GM23338 (cell line): ENCODE measurements around the gene MED12L. TPM values are rescaled to one million over a fixed set of nuclear protein-coding genes. Genes with fewer than 3 reads are reported as not detected.

Experiments
- ATAC-seq: fragments of 200-7000 bp; cut with Tn5 transposase; 3 replicates; pipeline ENCODE4 v1.9.1; 2020
- DNase-seq: peaks from one replicate; pipeline ENCODE4 v3.0.0-alpha.2; 2015; ENCODE audit warnings: low spot score
- H2AFZ ChIP-seq: fragments of 200-600 bp; sonication (generic); 2 replicates; pipeline ENCODE4 v1.8.0; 2016; ENCODE audit warnings: antibody characterized with exemption, mild to moderate bottlenecking, moderate library complexity
- H3F3A ChIP-seq: fragments of 200-600 bp; sonication (generic); replicated peaks from 2 replicates; pipeline ENCODE4 v1.8.0; 2017; ENCODE audit warnings: antibody characterized with exemption, mixed run types, low read depth
- H3K27ac ChIP-seq: fragments of 200-600 bp; sonication (generic); 2 replicates; pipeline ENCODE4 v1.6.1; 2016; ENCODE audit warnings: low read depth
- H3K27me3 ChIP-seq: fragments of 200-600 bp; sonication (generic); 2 replicates; pipeline ENCODE4 v1.8.0; 2016; ENCODE audit warnings: mild to moderate bottlenecking, mixed run types, moderate library complexity; ENCODE audit not compliant: insufficient read depth
- H3K36me3 ChIP-seq: fragments of 200-600 bp; sonication (generic); 2 replicates; pipeline ENCODE4 v1.8.0; 2016; ENCODE audit warnings: mild to moderate bottlenecking; ENCODE audit not compliant: insufficient read depth
- H3K4me1 ChIP-seq: fragments of 200-600 bp; sonication (generic); 2 replicates; pipeline ENCODE4 v1.8.0; 2016; ENCODE audit warnings: mild to moderate bottlenecking, moderate library complexity; ENCODE audit not compliant: insufficient read depth
- H3K4me2 ChIP-seq: fragments of 200-600 bp; sonication (generic); 2 replicates; pipeline ENCODE4 v1.7.1; 2017; ENCODE audit warnings: mixed run types
- H3K4me3 ChIP-seq: fragments of 200-600 bp; sonication (generic); 2 replicates; pipeline ENCODE4 v1.6.1; 2016; ENCODE audit warnings: mixed run types
- H3K79me2 ChIP-seq: fragments of 200-600 bp; sonication (generic); replicated peaks from 2 replicates; pipeline ENCODE4 v1.8.0; 2017; ENCODE audit warnings: mild to moderate bottlenecking; ENCODE audit not compliant: insufficient read depth
- H3K9me2 ChIP-seq: fragments of 200-600 bp; sonication (generic); 2 replicates; pipeline ENCODE4 v1.8.0; 2017; ENCODE audit not compliant: insufficient read depth
- H4K20me1 ChIP-seq: fragments of 200-600 bp; sonication (generic); replicated peaks from 2 replicates; pipeline ENCODE4 v1.8.0; 2017; ENCODE audit warnings: mild to moderate bottlenecking; ENCODE audit not compliant: insufficient read depth
- H3K27ac Mint-ChIP-seq: 2 replicates; pipeline ENCODE4 v1.8.0; 2020; ENCODE audit warnings: inconsistent platforms, mild to moderate bottlenecking, moderate library complexity, mixed read lengths
- H3K27me3 Mint-ChIP-seq: 3 replicates; pipeline ENCODE4 v1.8.0; 2022; ENCODE audit warnings: low read depth, mild to moderate bottlenecking, moderate library complexity, mixed read lengths, inconsistent platforms; ENCODE audit not compliant: insufficient read depth, poor library complexity
- H3K36me3 Mint-ChIP-seq: 3 replicates; pipeline ENCODE4 v1.8.0; 2021; ENCODE audit warnings: low read depth, mild to moderate bottlenecking, inconsistent platforms, moderate library complexity, mixed read lengths
- H3K4me1 Mint-ChIP-seq: 3 replicates; pipeline ENCODE4 v1.8.0; 2020; ENCODE audit warnings: mild to moderate bottlenecking, inconsistent platforms, mixed read lengths
- H3K4me3 Mint-ChIP-seq: 3 replicates; pipeline ENCODE4 v1.8.0; 2021; ENCODE audit warnings: moderate library complexity, mild to moderate bottlenecking, inconsistent platforms, mixed read lengths
- H3K9me3 Mint-ChIP-seq: 3 replicates; pipeline ENCODE4 v1.8.0; 2020; ENCODE audit warnings: moderate library complexity, mild to moderate bottlenecking, inconsistent platforms, mixed read lengths
- CREB1 ChIP-seq: fragments of 250-450 bp; sonication (Bioruptor Pico); IDR thresholded peaks from 2 replicates; pipeline ENCODE4 v1.5.0; 2020; ENCODE audit warnings: low read depth, mild to moderate bottlenecking, moderate library complexity
- CTCF ChIP-seq, 2 experiments: fragments of 200-600 bp in 1 of 2; sonication (generic) in 1 of 2; conservative IDR thresholded peaks; 2 replicates each; pipeline versions ENCODE4 v1.5.1 to v1.6.1; 2016 to 2017; ENCODE audit warnings: antibody characterized with exemption in 2 of 2, low read depth in 2 of 2, mild to moderate bottlenecking in 2 of 2, moderate library complexity in 1 of 2
- ETS1 ChIP-seq: IDR thresholded peaks from 2 replicates; pipeline ENCODE4 v1.6.1; 2016; ENCODE audit warnings: antibody characterized with exemption
- EZH2 ChIP-seq: fragments of 200-600 bp; sonication (generic); IDR thresholded peaks from one replicate; pipeline ENCODE4 v1.8.0; 2017; ENCODE audit warnings: antibody characterized with exemption, mild to moderate bottlenecking, low read depth; ENCODE audit not compliant: unreplicated experiment
- JUNB ChIP-seq: IDR thresholded peaks from one replicate; pipeline ENCODE4 v1.6.1; 2016; ENCODE audit warnings: antibody characterized with exemption; ENCODE audit not compliant: unreplicated experiment
- NANOG ChIP-seq: IDR thresholded peaks from 2 replicates; pipeline ENCODE4 v1.6.1; 2016; ENCODE audit warnings: antibody characterized with exemption, borderline replicate concordance
- POLR2AphosphoS5 ChIP-seq: IDR thresholded peaks from 2 replicates; pipeline ENCODE4 v1.6.1; 2016; ENCODE audit warnings: antibody characterized with exemption, low read depth
- REST ChIP-seq: IDR thresholded peaks from one replicate; pipeline ENCODE4 v1.6.1; 2018; ENCODE audit warnings: antibody characterized with exemption; ENCODE audit not compliant: unreplicated experiment
- STAT1 ChIP-seq: IDR thresholded peaks from one replicate; pipeline ENCODE4 v1.6.1; 2016; ENCODE audit warnings: antibody characterized with exemption; ENCODE audit not compliant: unreplicated experiment
- ZNF114 ChIP-seq: fragments of 250-450 bp; sonication (Bioruptor Pico); IDR thresholded peaks from 2 replicates; pipeline ENCODE4 v1.5.0; 2020; ENCODE audit warnings: mild to moderate bottlenecking, moderate library complexity
- ZNF331 ChIP-seq: fragments of 250-450 bp; sonication (Bioruptor Pico); IDR thresholded peaks from 2 replicates; pipeline ENCODE4 v1.5.0; 2020; ENCODE audit warnings: low read depth, mild to moderate bottlenecking, moderate library complexity
- polyA plus RNA-seq: library from polyadenylated mRNA; unstranded; fragments of >200 nt; fragmentation: Nextera tagmentation; extraction: Ambion mirVana; gene quantifications from 2 replicates; pipeline ENCODE4 v1.2.1, GENCODE V29; 2016
- total RNA-seq: library from RNA; depleted of rRNA; stranded (reverse); fragments of >200 nt; shearing (Covaris generic); gene quantifications from 2 replicates; pipeline ENCODE4 v1.2.3, GENCODE V29; 2014

Gene MED12L
- total and polyA plus RNA-seq, 2 experiments from 2014 or later = 5.7 to 25.0 TPM

GRCh38 chr3:151372063-151372820 is 286.8 kb downstream of the MED12L start:
- H3K4me3 ChIP-seq = no peak overlapping the region
- H3F3A ChIP-seq = no peaks in the 10 kb centered on the region
- Mint-ChIP-seq H3K9me3 (no peaks in the 10 kb centered on the region), H3K27me3 (peaks cover 3% of the 10 kb centered on the region), H3K36me3 (no peaks in the 10 kb centered on the region), H3K4me3 (no peak overlapping the region), H3K27ac (no peak overlapping the region), H3K4me1 (peaks cover 5% of the 10 kb centered on the region; the same call in 2 of the 3 replicates)
- TF ChIP-seq JUNB (no peak), REST (no peak), NANOG (no peak), CREB1 (CRISPR knock-in tag) (no peak), ZNF114 (CRISPR knock-in tag) (no peak), CTCF (conservative IDR thresholded peaks at IDR 0.05; ENCODE audit: low read depth in 2 of 2) (no peak), EZH2 (no peak), ZNF331 (CRISPR knock-in tag) (no peak), STAT1 (no peak), POLR2AphosphoS5 (no peak), ETS1 (no peak)
- DNase-seq (no peak), ATAC-seq (no peak)
- no peak overlapping the region for H2AFZ ChIP-seq
- no peaks in the 10 kb centered on the region for H4K20me1 ChIP-seq
- H3K4me2 ChIP-seq = no peak overlapping the region
- H3K9me2 ChIP-seq = no peaks in the 10 kb centered on the region
- H3K27me3 ChIP-seq = no peaks in the 10 kb centered on the region
- no peaks in the 10 kb centered on the region for H3K79me2 ChIP-seq
- no peak overlapping the region for H3K27ac ChIP-seq
- H3K36me3 ChIP-seq = no peaks in the 10 kb centered on the region
- H3K4me1 ChIP-seq = no peaks in the 10 kb centered on the region
